Adrenal gland (tissue), 5 donors: Measurements from ENCODE around the gene SLC36A1.

Experiments used
- CTCF ChIP-seq, 6 experiments: fragments of 450-650 bp in 4 of 6; fragments of 200-600 bp in 2 of 6; sonication (generic) in 1 of 6; IDR thresholded peaks; 1 replicate in 5 of 6; 2 replicates in 1 of 6; pipeline versions ENCODE4 v1.5.1 to v1.8.0; 2016 to 2021; ENCODE audit warnings: antibody characterized with exemption in 6 of 6, mild to moderate bottlenecking in 2 of 6, moderate library complexity in 1 of 6
- POLR2A ChIP-seq, 2 donors: fragments of 450-650 bp; IDR thresholded peaks; one replicate each; pipeline ENCODE4 v1.6.1; 2017; ENCODE audit warnings: antibody characterized with exemption in 2 of 2, mild to moderate bottlenecking in 2 of 2, moderate library complexity in 1 of 2
- donor health status: DM: no; HTN: no; CAD: no.

GRCh38 chr5:151471276-151471675 lies 23.9 kb downstream of the SLC36A1 start:
- TF ChIP-seq CTCF (IDR thresholded peaks at IDR 0.05), result no peak
- TF ChIP-seq POLR2A (IDR thresholded peaks at IDR 0.05), result no peak
